Liver (tissue), 9 donors: Measurements from ENCODE around the gene AMDHD1. TPM values are rescaled to one million over a fixed set of nuclear protein-coding genes. Genes with fewer than 3 reads are reported as not detected.
A peak's percentile ranks its signal among the peaks of the same experiment; 100 is the strongest.

Source experiments
- DNase-seq: peaks from one replicate; pipeline ENCODE4 v3.0.0-alpha.2; 2017; ENCODE audit warnings: low spot score
- H3K27ac ChIP-seq, 2 donors: one replicate each; pipeline ENCODE4 v1.7.0; 2013; ENCODE audit warnings: inconsistent platforms in 2 of 2, low read length in 2 of 2, control low read depth in 1 of 2, low read depth in 1 of 2, mild to moderate bottlenecking in 1 of 2
- H3K27me3 ChIP-seq, 4 donors: one replicate each; pipeline versions ENCODE4 v1.6.1 to v1.7.0; 2013; ENCODE audit warnings: low read length in 3 of 4, inconsistent platforms in 1 of 4, mild to moderate bottlenecking in 1 of 4, moderate library complexity in 1 of 4; ENCODE audit not compliant: control insufficient read depth in 4 of 4, insufficient read depth in 4 of 4
- H3K36me3 ChIP-seq, 4 donors: one replicate each; pipeline versions ENCODE4 v1.6.1 to v1.7.0; 2013; ENCODE audit warnings: low read length in 3 of 4, mild to moderate bottlenecking in 3 of 4, low read depth in 1 of 4, moderate library complexity in 1 of 4; ENCODE audit not compliant: control insufficient read depth in 4 of 4, insufficient read depth in 3 of 4
- H3K4me1 ChIP-seq, 4 donors: one replicate each; pipeline versions ENCODE4 v1.6.1 to v1.7.0; 2013; ENCODE audit warnings: low read length in 3 of 4, mild to moderate bottlenecking in 3 of 4, moderate library complexity in 1 of 4; ENCODE audit not compliant: control insufficient read depth in 4 of 4, insufficient read depth in 4 of 4
- H3K4me3 ChIP-seq, 3 donors: one replicate each; pipeline versions ENCODE4 v1.6.1 to v1.7.0; 2013; ENCODE audit warnings: low read length in 3 of 3, control low read depth in 1 of 3, low read depth in 1 of 3, mild to moderate bottlenecking in 1 of 3
- H3K9ac ChIP-seq, 2 donors: one replicate each; pipeline ENCODE4 v1.7.0; 2013; ENCODE audit warnings: low read length in 2 of 2, mild to moderate bottlenecking in 2 of 2, moderate library complexity in 2 of 2, control low read depth in 1 of 2, low read depth in 1 of 2
- H3K9me3 ChIP-seq, 4 donors: one replicate each; pipeline versions ENCODE4 v1.6.1 to v1.7.0; 2013; ENCODE audit warnings: low read length in 3 of 4; ENCODE audit not compliant: control insufficient read depth in 4 of 4
- EGR1 ChIP-seq, 2 donors: IDR thresholded peaks; 2 replicates each; pipeline ENCODE4 v1.6.1; 2016 to 2018; ENCODE audit warnings: antibody characterized with exemption in 2 of 2, low read depth in 2 of 2
- FOXA1 ChIP-seq: IDR thresholded peaks from 2 replicates; pipeline ENCODE4 v1.6.1; 2016; ENCODE audit warnings: antibody characterized with exemption
- FOXA2 ChIP-seq: IDR thresholded peaks from 2 replicates; pipeline ENCODE4 v1.6.1; 2016; ENCODE audit warnings: antibody characterized with exemption
- GABPA ChIP-seq, 2 donors: IDR thresholded peaks in 1 of 2; conservative IDR thresholded peaks in 1 of 2; 2 replicates each; pipeline ENCODE4 v1.6.1; 2016; ENCODE audit warnings: antibody characterized with exemption in 2 of 2, mild to moderate bottlenecking in 1 of 2, moderate library complexity in 1 of 2
- HNF4A ChIP-seq, 2 donors: conservative IDR thresholded peaks; 2 replicates each; pipeline ENCODE4 v1.6.1; 2016; ENCODE audit warnings: antibody characterized with exemption in 2 of 2, mild to moderate bottlenecking in 2 of 2
- HNF4G ChIP-seq: IDR thresholded peaks from 2 replicates; pipeline ENCODE4 v1.6.1; 2016; ENCODE audit warnings: antibody characterized with exemption
- JUND ChIP-seq, 2 donors: IDR thresholded peaks; 2 replicates each; pipeline ENCODE4 v1.6.1; 2016; ENCODE audit warnings: antibody characterized with exemption in 2 of 2
- MAX ChIP-seq: IDR thresholded peaks from 2 replicates; pipeline ENCODE4 v1.6.1; 2016; ENCODE audit warnings: antibody characterized with exemption
- NR2F2 ChIP-seq: IDR thresholded peaks from 2 replicates; pipeline ENCODE4 v1.6.1; 2016; ENCODE audit warnings: antibody characterized with exemption
- RAD21 ChIP-seq, 2 donors: IDR thresholded peaks; 2 replicates each; pipeline ENCODE4 v1.6.1; 2016; ENCODE audit warnings: antibody characterized with exemption in 2 of 2, mild to moderate bottlenecking in 2 of 2
- REST ChIP-seq: IDR thresholded peaks from 2 replicates; pipeline ENCODE4 v1.6.1; 2016; ENCODE audit warnings: antibody characterized with exemption, mild to moderate bottlenecking
- RXRA ChIP-seq, 2 donors: IDR thresholded peaks; 2 replicates each; pipeline ENCODE4 v1.6.1; 2017 to 2018; ENCODE audit warnings: antibody characterized with exemption in 2 of 2, mild to moderate bottlenecking in 1 of 2
- SP1 ChIP-seq: IDR thresholded peaks from 2 replicates; pipeline ENCODE4 v1.6.1; 2018; ENCODE audit warnings: antibody characterized with exemption, mild to moderate bottlenecking
- TAF1 ChIP-seq: conservative IDR thresholded peaks from 2 replicates; pipeline ENCODE4 v1.6.1; 2016; ENCODE audit warnings: antibody characterized with exemption, mild to moderate bottlenecking
- YY1 ChIP-seq: IDR thresholded peaks from 2 replicates; pipeline ENCODE4 v1.6.1; 2016; ENCODE audit warnings: antibody characterized with exemption, mild to moderate bottlenecking
- ZBTB33 ChIP-seq: IDR thresholded peaks from 2 replicates; pipeline ENCODE4 v1.6.1; 2016; ENCODE audit warnings: antibody characterized with exemption
- WGBS: extraction: QIAGEN DNeasy Blood & Tissue Kit; methylation state at CpG from one replicate; pipeline ENCODE4 v1.1.7; 2013; 5-methylcytosine and 5-hydroxymethylcytosine counted together
- polyA plus RNA-seq, 2 donors: library from polyadenylated mRNA; stranded (reverse) in 1 of 2; unstranded in 1 of 2; fragments of 200-250 nt in 1 of 2; fragments of >200 nt in 1 of 2; fragmentation: Nextera tagmentation in 1 of 2; extraction: Ambion mirVana in 1 of 2; gene quantifications; one replicate each; pipeline versions ENCODE4 v1.2.1 to v1.2.3, GENCODE V29; 2013 to 2015
- total RNA-seq, 2 donors: library from RNA; depleted of rRNA; stranded (reverse); fragments of >200 nt; gene quantifications; one replicate each; pipeline ENCODE4 v1.2.3, GENCODE V29; 2014
- TF ChIP-seq, protein P1 (sequence below): IDR thresholded peaks from 2 replicates; pipeline ENCODE4 v1.6.1; 2016; ENCODE audit warnings: antibody characterized with exemption
- TF ChIP-seq, protein P2 (sequence below): fragments of 150-350 bp; IDR thresholded peaks from 2 replicates; pipeline ENCODE4 v1.5.1; 2017; ENCODE audit warnings: improper control_type of control experiment, low read depth, low read length; ENCODE audit not compliant: missing input control
- donor health status: healthy.
- donor health status: healthy.
- donor health status: healthy.
- donor health status: healthy.
- donor health status: healthy.

The AMDHD1 gene
- total and polyA plus RNA-seq, 4 donors, result 50.3 to 124 (median 80.7) TPM

DNA sequence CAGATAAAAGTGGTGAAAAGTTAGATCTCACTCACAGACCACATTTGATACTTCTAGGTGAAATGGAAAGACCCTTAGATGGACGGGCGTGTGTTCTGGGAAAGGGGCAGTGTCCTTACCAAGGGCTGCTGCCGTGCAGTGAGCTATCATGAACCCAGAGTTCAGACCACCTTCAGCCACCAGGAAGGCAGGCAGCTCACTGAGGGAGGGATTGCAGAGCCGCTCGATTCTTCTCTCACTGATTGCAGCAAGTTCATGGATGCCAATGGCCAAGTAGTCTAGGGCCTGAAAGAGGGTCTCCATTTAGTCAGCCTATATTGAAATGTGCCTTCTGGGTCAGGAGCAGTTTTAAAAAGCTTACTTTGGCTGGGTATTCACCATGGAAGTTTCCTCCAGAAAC lies 37.3 kb downstream of the AMDHD1 start (continued):
- TF ChIP-seq GABPA (IDR thresholded peaks at IDR 0.05 in 1 of 2, conservative IDR thresholded peaks at IDR 0.05 in 1 of 2), result no peak
- no peak for TF ChIP-seq SP1
- no peak for TF ChIP-seq HNF4G
- no peak for TF ChIP-seq RXRA (IDR thresholded peaks at IDR 0.05)
- TF ChIP-seq TAF1, result no peak

GRCh38 chr12:95982602-95983001 lies 39.5 kb downstream of the AMDHD1 start:
- TF ChIP-seq MAX, result no peak
- no peak for TF ChIP-seq SP1
- no peak for TF ChIP-seq NR2F2
- no peak for TF ChIP-seq JUND (IDR thresholded peaks at IDR 0.05)
- TF ChIP-seq GABPA (IDR thresholded peaks at IDR 0.05 in 1 of 2, conservative IDR thresholded peaks at IDR 0.05 in 1 of 2), result no peak
- H3K9me3 ChIP-seq, result no peaks in the 10 kb centered on the region
- no peak overlapping the region for H3K9ac ChIP-seq
- peaks cover 0 to 13% (median 11%) of the 10 kb centered on the region in 4 donors for H3K4me1 ChIP-seq
- H3K27me3 ChIP-seq, result no peaks in the 10 kb centered on the region
- H3K36me3 ChIP-seq, result peaks cover 2 to 47% (median 35%) of the 10 kb centered on the region in 4 donors
- no peak for DNase-seq
- H3K27ac ChIP-seq, result no peak overlapping the region
- H3K4me3 ChIP-seq, result no peak overlapping the region
- 88% methylated on average over 1 of the region's 1 CpG for WGBS

- Histone ChIP-seq H3K27ac (peak overlapping the region in 1 of 2 donors; percentile 57), H3K4me1 (peaks cover 0 to 12% (median 9%) of the 10 kb centered on the region in 4 donors), H3K9me3 (no peaks in the 10 kb centered on the region), H3K9ac (no peak overlapping the region), H3K27me3 (no peaks in the 10 kb centered on the region), H3K4me3 (no peak overlapping the region), H3K36me3 (peaks cover 2 to 54% (median 35%) of the 10 kb centered on the region in 4 donors)
- 36% methylated on average over 1 of the region's 1 CpG for WGBS
- DNase-seq, result no peak
- no peak for TF ChIP-seq FOXA1
- TF ChIP-seq NR2F2, result no peak
- TF ChIP-seq HNF4G, result no peak
- peak; percentile 32 for TF ChIP-seq ZBTB33
- TF ChIP-seq JUND (IDR thresholded peaks at IDR 0.05), result peak in 1 of 2 donors; percentile 38
- TF ChIP-seq TAF1, result no peak
- TF ChIP-seq, protein P1, sequence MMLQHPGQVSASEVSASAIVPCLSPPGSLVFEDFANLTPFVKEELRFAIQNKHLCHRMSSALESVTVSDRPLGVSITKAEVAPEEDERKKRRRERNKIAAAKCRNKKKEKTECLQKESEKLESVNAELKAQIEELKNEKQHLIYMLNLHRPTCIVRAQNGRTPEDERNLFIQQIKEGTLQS, result peak; percentile 24
- peak; percentile 48 to 60 for TF ChIP-seq HNF4A (conservative IDR thresholded peaks at IDR 0.05)
- peak; percentile 30 to 76 for TF ChIP-seq RXRA (IDR thresholded peaks at IDR 0.05)
- TF ChIP-seq GABPA (IDR thresholded peaks at IDR 0.05 in 1 of 2, conservative IDR thresholded peaks at IDR 0.05 in 1 of 2), result peak in 1 of 2 donors; percentile 19
- no peak for TF ChIP-seq SP1
- no peak for TF ChIP-seq EGR1 (IDR thresholded peaks at IDR 0.05; ENCODE audit: low read depth in 2 of 2)
- peak; percentile 51 for TF ChIP-seq FOXA2
- TF ChIP-seq, protein P2, sequence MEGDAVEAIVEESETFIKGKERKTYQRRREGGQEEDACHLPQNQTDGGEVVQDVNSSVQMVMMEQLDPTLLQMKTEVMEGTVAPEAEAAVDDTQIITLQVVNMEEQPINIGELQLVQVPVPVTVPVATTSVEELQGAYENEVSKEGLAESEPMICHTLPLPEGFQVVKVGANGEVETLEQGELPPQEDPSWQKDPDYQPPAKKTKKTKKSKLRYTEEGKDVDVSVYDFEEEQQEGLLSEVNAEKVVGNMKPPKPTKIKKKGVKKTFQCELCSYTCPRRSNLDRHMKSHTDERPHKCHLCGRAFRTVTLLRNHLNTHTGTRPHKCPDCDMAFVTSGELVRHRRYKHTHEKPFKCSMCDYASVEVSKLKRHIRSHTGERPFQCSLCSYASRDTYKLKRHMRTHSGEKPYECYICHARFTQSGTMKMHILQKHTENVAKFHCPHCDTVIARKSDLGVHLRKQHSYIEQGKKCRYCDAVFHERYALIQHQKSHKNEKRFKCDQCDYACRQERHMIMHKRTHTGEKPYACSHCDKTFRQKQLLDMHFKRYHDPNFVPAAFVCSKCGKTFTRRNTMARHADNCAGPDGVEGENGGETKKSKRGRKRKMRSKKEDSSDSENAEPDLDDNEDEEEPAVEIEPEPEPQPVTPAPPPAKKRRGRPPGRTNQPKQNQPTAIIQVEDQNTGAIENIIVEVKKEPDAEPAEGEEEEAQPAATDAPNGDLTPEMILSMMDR, result no peak
- TF ChIP-seq MAX, result no peak
- peak; percentile 23 for TF ChIP-seq YY1
- TF ChIP-seq RAD21 (IDR thresholded peaks at IDR 0.05), result peak; percentile 7 to 17
- no peak for TF ChIP-seq REST
Observed at GRCh38 chr12:95984682-95985081, 41.6 kb downstream of the AMDHD1 start.
